Kidney epithelial cell (primary cell): ENCODE measurements around the gene CHST6. TPM values are rescaled to one million over a fixed set of nuclear protein-coding genes. Genes with fewer than 3 reads are reported as not detected.

ENCODE experiments used
- DNase-seq: peaks from one replicate; pipeline ENCODE4 v3.0.0-alpha.2; 2010; ENCODE audit warnings: low read depth
- H3K27me3 ChIP-seq: 2 replicates; pipeline ENCODE4 v1.6.0; 2011; ENCODE audit warnings: low read length; ENCODE audit not compliant: control insufficient read depth, insufficient read depth
- H3K36me3 ChIP-seq: 2 replicates; pipeline ENCODE4 v1.5.1; 2011; ENCODE audit warnings: low read length; ENCODE audit not compliant: control insufficient read depth, insufficient read depth
- H3K4me3 ChIP-seq: 2 replicates; pipeline ENCODE4 v1.5.1; 2011; ENCODE audit warnings: low read depth, mild to moderate bottlenecking, control low read depth, low read length
- total RNA-seq: library from RNA; depleted of rRNA; stranded (reverse); fragments of >200 nt; gene quantifications from 2 replicates; pipeline ENCODE4 v1.2.3, GENCODE V29; 2015
- TF ChIP-seq, protein P1 (sequence below): IDR thresholded peaks from 2 replicates; pipeline ENCODE4 v1.5.1; 2011; ENCODE audit warnings: mild to moderate bottlenecking, moderate library complexity, low read length, control low read depth, inconsistent platforms; ENCODE audit not compliant: insufficient read depth, poor library complexity, severe bottlenecking

The CHST6 gene
- total RNA-seq, 1 donor from 2014 or later: 2.4 TPM

DNA sequence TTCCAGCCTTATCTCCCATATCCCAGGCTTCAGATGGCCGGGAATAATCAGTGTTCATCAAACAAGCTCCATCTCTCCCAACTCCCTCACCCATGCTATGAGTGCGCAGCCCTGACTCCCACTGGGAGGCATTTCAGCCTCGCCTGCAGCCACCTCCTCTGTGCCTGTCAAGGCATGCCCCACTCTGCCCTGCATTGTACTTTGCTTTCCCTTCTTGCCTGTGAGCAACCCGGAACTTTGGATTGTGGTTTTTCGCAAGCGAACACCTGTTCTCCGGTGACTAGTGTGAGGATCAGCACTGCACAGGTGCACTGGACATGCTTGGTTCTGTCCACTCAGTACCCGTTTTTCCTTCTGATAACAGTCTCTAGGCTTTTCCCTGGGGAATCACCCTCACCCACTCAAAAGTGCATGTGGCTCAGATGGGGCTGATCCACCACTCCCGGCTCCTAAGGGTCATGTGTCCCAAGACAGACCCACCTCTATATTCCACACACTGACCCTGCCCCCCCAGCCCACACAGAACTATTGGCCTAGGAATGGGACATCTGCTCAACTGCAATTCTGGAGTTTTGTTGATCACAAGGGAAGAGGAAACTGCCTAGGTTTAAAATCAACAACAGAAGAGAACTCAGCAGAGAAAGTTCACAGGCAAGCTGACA, 9.1 kb downstream of the CHST6 start:
- Histone ChIP-seq H3K36me3 (no peaks in the 10 kb centered on the region), H3K27me3 (no peaks in the 10 kb centered on the region), H3K4me3 (no peak overlapping the region)
- TF ChIP-seq, protein P1, sequence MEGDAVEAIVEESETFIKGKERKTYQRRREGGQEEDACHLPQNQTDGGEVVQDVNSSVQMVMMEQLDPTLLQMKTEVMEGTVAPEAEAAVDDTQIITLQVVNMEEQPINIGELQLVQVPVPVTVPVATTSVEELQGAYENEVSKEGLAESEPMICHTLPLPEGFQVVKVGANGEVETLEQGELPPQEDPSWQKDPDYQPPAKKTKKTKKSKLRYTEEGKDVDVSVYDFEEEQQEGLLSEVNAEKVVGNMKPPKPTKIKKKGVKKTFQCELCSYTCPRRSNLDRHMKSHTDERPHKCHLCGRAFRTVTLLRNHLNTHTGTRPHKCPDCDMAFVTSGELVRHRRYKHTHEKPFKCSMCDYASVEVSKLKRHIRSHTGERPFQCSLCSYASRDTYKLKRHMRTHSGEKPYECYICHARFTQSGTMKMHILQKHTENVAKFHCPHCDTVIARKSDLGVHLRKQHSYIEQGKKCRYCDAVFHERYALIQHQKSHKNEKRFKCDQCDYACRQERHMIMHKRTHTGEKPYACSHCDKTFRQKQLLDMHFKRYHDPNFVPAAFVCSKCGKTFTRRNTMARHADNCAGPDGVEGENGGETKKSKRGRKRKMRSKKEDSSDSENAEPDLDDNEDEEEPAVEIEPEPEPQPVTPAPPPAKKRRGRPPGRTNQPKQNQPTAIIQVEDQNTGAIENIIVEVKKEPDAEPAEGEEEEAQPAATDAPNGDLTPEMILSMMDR: no peak
- DNase-seq: no peak

GRCh38 chr16:75485230-75486013, 9.8 kb downstream of the CHST6 start:
- TF ChIP-seq, protein P1: no peak
- Histone ChIP-seq H3K36me3 (no peaks in the 10 kb centered on the region), H3K4me3 (no peak overlapping the region), H3K27me3 (no peaks in the 10 kb centered on the region)
- DNase-seq: no peak

DNA sequence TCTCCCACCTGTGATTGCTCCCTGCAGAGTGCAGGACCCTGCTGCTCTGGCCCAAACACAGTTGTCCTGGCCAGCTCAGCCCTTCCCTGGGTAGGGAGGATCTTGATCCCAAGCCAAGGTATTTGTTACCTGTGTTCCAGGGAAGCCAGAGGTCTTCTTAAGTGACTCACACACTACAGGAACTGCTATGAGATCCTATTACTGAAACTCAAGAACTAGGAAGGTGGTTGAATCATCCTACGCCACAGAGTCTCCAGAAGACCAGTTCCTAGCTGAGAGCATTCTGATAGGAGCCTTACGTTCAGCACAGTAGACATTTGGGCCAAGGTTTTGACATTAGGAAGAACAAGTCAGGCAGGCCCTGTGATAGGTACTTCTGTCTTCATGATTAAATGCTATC, 12.0 kb downstream of the CHST6 start:
- H3K27me3 ChIP-seq: no peaks in the 10 kb centered on the region
- H3K36me3 ChIP-seq: no peaks in the 10 kb centered on the region
- H3K4me3 ChIP-seq: no peak overlapping the region
- TF ChIP-seq, protein P1: no peak
- DNase-seq: peak; percentile 74

- DNase-seq: no peak
- TF ChIP-seq, protein P1: no peak
- no peaks in the 10 kb centered on the region for H3K36me3 ChIP-seq
- no peaks in the 10 kb centered on the region for H3K27me3 ChIP-seq
- no peak overlapping the region for H3K4me3 ChIP-seq
Measured at GRCh38 chr16:75482434-75483205, 12.6 kb downstream of the CHST6 start.

- DNase-seq: no peak
- TF ChIP-seq, protein P1: no peak
- H3K4me3 ChIP-seq: no peak overlapping the region
- no peaks in the 10 kb centered on the region for H3K36me3 ChIP-seq
- H3K27me3 ChIP-seq: no peaks in the 10 kb centered on the region
Measured at GRCh38 chr16:75481475-75481874, 13.8 kb downstream of the CHST6 start.
